Loucy (cell line): ENCODE results near the gene RPS27L.

ENCODE experiments used
- CTCF ChIP-seq: fragments of 200-600 bp; sonication (generic); conservative IDR thresholded peaks from 2 replicates; pipeline ENCODE4 v1.5.1; 2014; ENCODE audit warnings: mild to moderate bottlenecking, antibody characterized with exemption, low read length
- EZH2phosphoT487 ChIP-seq: fragments of 200-600 bp; IDR thresholded peaks from 2 replicates; pipeline ENCODE4 v1.6.1; 2018; ENCODE audit warnings: antibody characterized with exemption, mild to moderate bottlenecking, moderate library complexity, borderline replicate concordance

GRCh38 chr15:63198371-63199250, 41.3 kb upstream of the RPS27L start:
- TF ChIP-seq CTCF: no peak
- no peak for TF ChIP-seq EZH2phosphoT487
